Mononuclear cell (primary cell): Measurements from ENCODE around the gene NTSR1. TPM values are rescaled to one million over a fixed set of nuclear protein-coding genes. Genes with fewer than 3 reads are reported as not detected.

ENCODE experiments used
- H3K27me3 ChIP-seq: 2 replicates; pipeline ENCODE4 v1.6.0; 2011; ENCODE audit warnings: low read length, control low read depth; ENCODE audit not compliant: insufficient read depth
- H3K4me1 ChIP-seq: 2 replicates; pipeline ENCODE4 v1.5.1; 2011; ENCODE audit warnings: mild to moderate bottlenecking, low read length, control low read depth; ENCODE audit not compliant: insufficient read depth
- H3K4me3 ChIP-seq: 2 replicates; pipeline ENCODE4 v1.5.1; 2011; ENCODE audit warnings: mild to moderate bottlenecking, low read length, moderate library complexity
- H3K9me3 ChIP-seq: 2 replicates; pipeline ENCODE4 v1.5.1; 2011; ENCODE audit warnings: low read depth, mild to moderate bottlenecking, control low read depth, low read length
- total RNA-seq: library from RNA; depleted of rRNA; stranded (reverse); fragments of >200 nt; gene quantifications from one replicate; pipeline ENCODE4 v1.2.3, GENCODE V29; 2012

The NTSR1 gene
- total RNA-seq, 1 donor, result 0.73 TPM

GRCh38 chr20:62752181-62752670, 43.6 kb downstream of the NTSR1 start:
- peaks cover 4% of the 10 kb centered on the region for H3K4me1 ChIP-seq
- H3K27me3 ChIP-seq, result no peaks in the 10 kb centered on the region
- H3K9me3 ChIP-seq, result no peaks in the 10 kb centered on the region
- no peak overlapping the region for H3K4me3 ChIP-seq

GRCh38 chr20:62752671-62753501, 44.2 kb downstream of the NTSR1 start:
- no peaks in the 10 kb centered on the region for H3K9me3 ChIP-seq
- no peaks in the 10 kb centered on the region for H3K27me3 ChIP-seq
- H3K4me1 ChIP-seq, result peaks cover 4% of the 10 kb centered on the region
- no peak overlapping the region for H3K4me3 ChIP-seq

GRCh38 chr20:62753626-62754025, 45.0 kb downstream of the NTSR1 start:
- no peak overlapping the region for H3K4me3 ChIP-seq
- H3K9me3 ChIP-seq, result no peaks in the 10 kb centered on the region
- H3K27me3 ChIP-seq, result no peaks in the 10 kb centered on the region
- H3K4me1 ChIP-seq, result peaks cover 4% of the 10 kb centered on the region

- Histone ChIP-seq H3K27me3 (no peaks in the 10 kb centered on the region), H3K4me1 (peaks cover 4% of the 10 kb centered on the region), H3K4me3 (no peak overlapping the region), H3K9me3 (no peaks in the 10 kb centered on the region)
These were observed 45.7 kb downstream of the NTSR1 start for GRCh38 chr20:62754122-62754990.

- Histone ChIP-seq H3K4me3 (no peak overlapping the region), H3K27me3 (no peaks in the 10 kb centered on the region), H3K9me3 (no peaks in the 10 kb centered on the region), H3K4me1 (peaks cover 4% of the 10 kb centered on the region)
These were observed 46.3 kb downstream of the NTSR1 start for GRCh38 chr20:62754991-62755356.

GRCh38 chr20:62755817-62756724, 47.4 kb downstream of the NTSR1 start:
- H3K9me3 ChIP-seq, result no peaks in the 10 kb centered on the region
- peaks cover 4% of the 10 kb centered on the region for H3K4me1 ChIP-seq
- H3K4me3 ChIP-seq, result no peak overlapping the region
- no peaks in the 10 kb centered on the region for H3K27me3 ChIP-seq

- Histone ChIP-seq H3K4me3 (no peak overlapping the region), H3K9me3 (no peaks in the 10 kb centered on the region), H3K27me3 (no peaks in the 10 kb centered on the region), H3K4me1 (no peaks in the 10 kb centered on the region)
These were observed 49.7 kb downstream of the NTSR1 start for GRCh38 chr20:62758226-62758912.

GRCh38 chr20:62759981-62760431, 51.4 kb downstream of the NTSR1 start:
- H3K4me1 ChIP-seq, result no peaks in the 10 kb centered on the region
- no peaks in the 10 kb centered on the region for H3K9me3 ChIP-seq
- no peak overlapping the region for H3K4me3 ChIP-seq
- no peaks in the 10 kb centered on the region for H3K27me3 ChIP-seq

GRCh38 chr20:62760471-62760855, 51.8 kb downstream of the NTSR1 start:
- no peaks in the 10 kb centered on the region for H3K9me3 ChIP-seq
- H3K4me3 ChIP-seq, result no peak overlapping the region
- H3K4me1 ChIP-seq, result no peaks in the 10 kb centered on the region
- H3K27me3 ChIP-seq, result no peaks in the 10 kb centered on the region

GRCh38 chr20:62760856-62761758, 52.5 kb downstream of the NTSR1 start:
- Histone ChIP-seq H3K27me3 (no peaks in the 10 kb centered on the region), H3K9me3 (no peaks in the 10 kb centered on the region), H3K4me1 (no peaks in the 10 kb centered on the region), H3K4me3 (no peak overlapping the region)

GRCh38 chr20:62761759-62762131, 53.1 kb downstream of the NTSR1 start:
- Histone ChIP-seq H3K4me3 (no peak overlapping the region), H3K9me3 (no peaks in the 10 kb centered on the region), H3K4me1 (no peaks in the 10 kb centered on the region), H3K27me3 (no peaks in the 10 kb centered on the region)

GRCh38 chr20:62762376-62762775, 53.7 kb downstream of the NTSR1 start:
- H3K9me3 ChIP-seq, result no peaks in the 10 kb centered on the region
- H3K4me1 ChIP-seq, result no peaks in the 10 kb centered on the region

GRCh38 chr20:62762801-62763368, 54.2 kb downstream of the NTSR1 start:
- H3K9me3 ChIP-seq, result no peaks in the 10 kb centered on the region
- H3K4me1 ChIP-seq, result no peaks in the 10 kb centered on the region
- H3K4me3 ChIP-seq, result no peak overlapping the region
- no peaks in the 10 kb centered on the region for H3K27me3 ChIP-seq

More at GRCh38 chr20:62762376-62762775, 53.7 kb downstream of the NTSR1 start:
- Histone ChIP-seq H3K27me3 (no peaks in the 10 kb centered on the region), H3K4me3 (no peak overlapping the region)
